Measurements from ENCODE around the gene FIGLA. TPM values are rescaled to one million over a fixed set of nuclear protein-coding genes. Genes with fewer than 3 reads are reported as not detected.

The FIGLA gene
- polyA plus RNA-seq, 1 of the 3 experiments (the other 2 are of a cell fraction): not detected

GRCh38 chr2:70823249-70823648, 32.8 kb upstream of the FIGLA start:
- Histone ChIP-seq H3K27ac (ENCODE audit: low read depth in 2 of 2, low read length in 1 of 2) (no peak overlapping the region), H4K20me1 (ENCODE audit: insufficient read depth) (no peaks in the 10 kb centered on the region), H3K4me2 (no peak overlapping the region), H3K79me2 (ENCODE audit: insufficient read depth) (no peaks in the 10 kb centered on the region), H3K4me3 (ENCODE audit: low read depth in 2 of 2, low read length in 1 of 2) (no peak overlapping the region), H3K9me3 (no peaks in the 10 kb centered on the region), H2AFZ (ENCODE audit: low read depth) (no peak overlapping the region), H3K9me2 (no peaks in the 10 kb centered on the region), H3F3A (replicated peaks; ENCODE audit: insufficient read depth) (no peaks in the 10 kb centered on the region), H3K4me1 (ENCODE audit: control insufficient read depth in 1 of 2, insufficient read depth in 2 of 2, low read depth in 1 of 2, low read length in 1 of 2) (no peaks in the 10 kb centered on the region), H3K27me3 (ENCODE audit: insufficient read depth) (no peaks in the 10 kb centered on the region), H3K36me3 (replicated peaks in 1 of 2; ENCODE audit: control insufficient read depth in 1 of 2, insufficient read depth in 2 of 2, low read length in 1 of 2) (no peaks in the 10 kb centered on the region), H3K9ac (no peak overlapping the region)
- CTCF ChIA-PET: no interaction called here
- POLR2A ChIA-PET: no interaction called here
- DNase-seq: no peak
- TF ChIP-seq CHD2 (IDR thresholded peaks at IDR 0.05; ENCODE audit: low read length, partially characterized antibody) (no peak), YY1 (IDR thresholded peaks at IDR 0.05; ENCODE audit: low read depth) (no peak), CTCF (IDR thresholded peaks at IDR 0.05) (no peak), USF2 (IDR thresholded peaks at IDR 0.05; ENCODE audit: borderline replicate concordance, low read depth, low read length) (no peak), MEF2A (IDR thresholded peaks at IDR 0.05; ENCODE audit: borderline replicate concordance, low read depth) (no peak), MXI1 (IDR thresholded peaks at IDR 0.05; ENCODE audit: low read depth, low read length) (no peak), TCF12 (IDR thresholded peaks at IDR 0.05) (no peak), GATA2 (CRISPR knock-in tag; IDR thresholded peaks at IDR 0.05) (no peak), TEAD4 (IDR thresholded peaks at IDR 0.05; ENCODE audit: borderline replicate concordance, insufficient read depth) (no peak), SIN3A (IDR thresholded peaks at IDR 0.05; ENCODE audit: borderline replicate concordance, low read depth, low read length) (no peak), MAX (IDR thresholded peaks at IDR 0.05; ENCODE audit: low read depth) (no peak), RAD21 (IDR thresholded peaks at IDR 0.05; ENCODE audit: low read length) (no peak)
- 47% methylated on average over 4 of the region's 5 CpGs for WGBS (ENCODE audit: low lambda C conversion rate)

- no peak for TF ChIP-seq IRF3 (IDR thresholded peaks at IDR 0.05; ENCODE audit: low read depth, low read length)
- TF ChIP-seq EZH2phosphoT487 (IDR thresholded peaks at IDR 0.05; ENCODE audit: borderline replicate concordance, low read depth): no peak
- TF ChIP-seq RFX5 (IDR thresholded peaks at IDR 0.05; ENCODE audit: low read length): no peak
- no peak for TF ChIP-seq RAD21 (IDR thresholded peaks at IDR 0.05; ENCODE audit: low read length)
- TF ChIP-seq FOXJ3 (CRISPR knock-in tag; IDR thresholded peaks at IDR 0.05): no peak
- no peak for TF ChIP-seq PBX3 (IDR thresholded peaks at IDR 0.05)
- Histone ChIP-seq H3K9me3 (no peaks in the 10 kb centered on the region), H3K4me1 (ENCODE audit: control insufficient read depth in 1 of 2, insufficient read depth in 2 of 2, low read depth in 1 of 2, low read length in 1 of 2) (no peaks in the 10 kb centered on the region), H3F3A (replicated peaks; ENCODE audit: insufficient read depth) (no peaks in the 10 kb centered on the region), H3K27me3 (ENCODE audit: insufficient read depth) (no peaks in the 10 kb centered on the region), H3K9ac (no peak overlapping the region), H3K4me2 (no peak overlapping the region), H3K27ac (ENCODE audit: low read depth in 2 of 2, low read length in 1 of 2) (no peak overlapping the region), H4K20me1 (ENCODE audit: insufficient read depth) (no peaks in the 10 kb centered on the region), H3K79me2 (ENCODE audit: insufficient read depth) (no peaks in the 10 kb centered on the region), H3K4me3 (ENCODE audit: low read depth in 2 of 2, low read length in 1 of 2) (no peak overlapping the region), H3K36me3 (replicated peaks in 1 of 2; ENCODE audit: control insufficient read depth in 1 of 2, insufficient read depth in 2 of 2, low read length in 1 of 2) (no peaks in the 10 kb centered on the region), H2AFZ (ENCODE audit: low read depth) (no peak overlapping the region), H3K9me2 (no peaks in the 10 kb centered on the region)
- DNase-seq: no peak
- ChIA-PET CTCF (no interaction called here), POLR2A (no interaction called here)
- WGBS (ENCODE audit: low lambda C conversion rate): 65% methylated on average over 8 of the region's 8 CpGs
Observed at GRCh38 chr2:70822843-70823242, 32.4 kb upstream of the FIGLA start.

All from SK-N-SH (cell line).